Lung (tissue), 12 donors: ENCODE measurements around the gene PAPSS2. TPM values are rescaled to one million over a fixed set of nuclear protein-coding genes. Genes with fewer than 3 reads are reported as not detected.
A peak's percentile ranks its signal among the peaks of the same experiment; 100 is the strongest.

Experiments used
- ATAC-seq: fragments of 200-7000 bp; cut with Tn5 transposase; one replicate; pipeline ENCODE4 v1.9.1; 2020; ENCODE audit warnings: moderate number of reproducible peaks; ENCODE audit not compliant: insufficient read depth, low FRiP score
- DNase-seq, 3 donors: peaks; one replicate each; pipeline ENCODE4 v3.0.0-alpha.2; 2013 to 2017
- H3K27ac ChIP-seq, 2 donors: one replicate each; pipeline ENCODE4 v1.5.1; 2013; ENCODE audit warnings: mild to moderate bottlenecking in 2 of 2, moderate library complexity in 2 of 2, control low read depth in 1 of 2, inconsistent platforms in 1 of 2, low read depth in 1 of 2, low read length in 1 of 2
- H3K27me3 ChIP-seq, 3 donors: one replicate each; pipeline ENCODE4 v1.5.1; 2013; ENCODE audit warnings: low read length in 2 of 3; ENCODE audit not compliant: control insufficient read depth in 3 of 3, insufficient read depth in 3 of 3
- H3K36me3 ChIP-seq, 4 donors: one replicate each; pipeline ENCODE4 v1.5.1; 2013; ENCODE audit warnings: low read length in 4 of 4, mild to moderate bottlenecking in 1 of 4, moderate library complexity in 1 of 4; ENCODE audit not compliant: control insufficient read depth in 4 of 4, insufficient read depth in 4 of 4
- H3K4me1 ChIP-seq, 5 donors: one replicate each; pipeline ENCODE4 v1.5.1; 2013; ENCODE audit warnings: low read length in 5 of 5, mild to moderate bottlenecking in 2 of 5, moderate library complexity in 1 of 5; ENCODE audit not compliant: control insufficient read depth in 5 of 5, insufficient read depth in 5 of 5
- H3K4me3 ChIP-seq: one replicate; pipeline ENCODE4 v1.5.1; 2013; ENCODE audit warnings: mild to moderate bottlenecking, control low read depth, moderate library complexity
- H3K9ac ChIP-seq, 2 donors: one replicate each; pipeline ENCODE4 v1.5.1; 2013; ENCODE audit warnings: low read length in 2 of 2, control low read depth in 1 of 2; ENCODE audit not compliant: insufficient read depth in 1 of 2
- H3K9me3 ChIP-seq, 4 donors: one replicate each; pipeline ENCODE4 v1.5.1; 2013; ENCODE audit warnings: low read length in 3 of 4, mild to moderate bottlenecking in 1 of 4, moderate library complexity in 1 of 4; ENCODE audit not compliant: control insufficient read depth in 4 of 4, insufficient read depth in 3 of 4
- CTCF ChIP-seq: IDR thresholded peaks from 2 replicates; pipeline ENCODE4 v1.5.1; 2012; ENCODE audit warnings: mild to moderate bottlenecking; ENCODE audit errors: control extremely low read depth, extremely low read depth
- WGBS, 2 donors: extraction: QIAGEN DNeasy Blood & Tissue Kit; methylation state at CpG; one replicate each; pipeline ENCODE4 v1.1.7; 2013; 5-methylcytosine and 5-hydroxymethylcytosine counted together
- polyA plus RNA-seq, 2 donors: library from polyadenylated mRNA; stranded (reverse); fragments of 200-250 nt; gene quantifications; one replicate each; pipeline ENCODE4 v1.2.1, GENCODE V29; 2013
- total RNA-seq, 2 donors: library from RNA; depleted of rRNA in 1 of 2; stranded (reverse); fragments of >200 nt in 1 of 2; gene quantifications; one replicate each; pipeline ENCODE4 v1.2.1, GENCODE V29; 2014 to 2021
- donor health status: control.
- donor health status: control.
- donor health status: Bipolar disorder and iron deficiency.
- donor health status: healthy.
- donor health status: DM: yes; HTN: yes; CAD: no.

PAPSS2 gene
- total and polyA plus RNA-seq, 4 donors = 29.0 to 107 (median 81.1) TPM

GRCh38 chr10:87613751-87614150 is 45.9 kb upstream of the PAPSS2 start:
- Histone ChIP-seq H3K9me3 (peaks cover 0 to 3% (median 0%) of the 10 kb centered on the region in 4 donors), H3K27ac (no peak overlapping the region), H3K27me3 (no peaks in the 10 kb centered on the region), H3K4me3 (no peak overlapping the region), H3K36me3 (no peaks in the 10 kb centered on the region), H3K4me1 (peaks cover 0 to 3% (median under 1%) of the 10 kb centered on the region in 5 donors), H3K9ac (no peak overlapping the region)
- peak in 2 of 3 donors; percentile 14 to 64 for DNase-seq
- TF ChIP-seq CTCF = no peak
- ATAC-seq = no peak
- WGBS, 2 donors = 87 to 90% methylated on average over 2 of the region's 2 CpGs

DNA sequence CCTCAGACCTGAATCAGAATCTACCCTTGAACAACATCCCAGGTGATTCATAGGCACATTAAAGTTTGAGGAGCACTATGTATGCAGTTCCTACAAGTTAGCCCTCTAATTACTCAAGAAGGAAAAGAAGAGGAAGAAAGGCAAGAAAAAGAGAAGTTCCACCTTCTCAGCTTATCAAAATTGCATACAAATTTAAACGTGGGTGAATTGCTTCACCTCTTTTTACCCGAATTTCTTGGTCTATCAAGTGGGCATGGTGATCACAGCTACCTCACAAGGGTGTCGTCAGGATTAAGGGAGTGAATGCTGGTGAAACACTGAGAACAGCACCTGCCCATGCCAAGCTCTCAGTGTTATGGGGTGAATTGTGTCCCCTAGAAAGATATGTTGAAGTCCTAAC is 43.8 kb upstream of the PAPSS2 start:
- peaks cover 0 to 3% (median 0%) of the 10 kb centered on the region in 5 donors for H3K4me1 ChIP-seq
- WGBS, 2 donors = 45 to 52% methylated on average over 3 of the region's 3 CpGs
- no peak overlapping the region for H3K27ac ChIP-seq
- H3K27me3 ChIP-seq = no peaks in the 10 kb centered on the region
- H3K9ac ChIP-seq = no peak overlapping the region
- ATAC-seq = no peak
- DNase-seq = no peak
- no peak overlapping the region for H3K4me3 ChIP-seq
- H3K36me3 ChIP-seq = no peaks in the 10 kb centered on the region
- no peak for TF ChIP-seq CTCF
- peaks cover 0 to 3% (median 0%) of the 10 kb centered on the region in 4 donors for H3K9me3 ChIP-seq

DNA sequence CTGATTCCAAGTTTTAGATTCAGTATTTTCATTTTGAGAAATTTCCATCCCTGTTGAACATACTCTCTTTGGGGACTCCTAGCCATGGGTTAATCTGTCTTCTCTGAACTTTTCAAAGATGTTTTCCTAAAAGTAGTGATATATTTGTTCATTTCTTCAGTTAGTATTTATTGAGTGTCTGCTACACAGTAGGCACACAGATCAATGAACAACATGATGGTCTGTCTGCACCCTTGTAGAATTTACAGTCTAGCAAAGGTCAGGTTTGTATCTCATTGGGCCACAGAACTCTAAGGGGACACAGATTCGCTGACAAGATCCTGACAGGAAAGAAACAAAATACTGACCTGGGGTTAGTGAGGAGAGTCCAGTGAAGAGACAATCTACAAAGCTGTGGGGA is 42.2 kb upstream of the PAPSS2 start:
- ATAC-seq = no peak
- TF ChIP-seq CTCF = no peak
- Histone ChIP-seq H3K9ac (no peak overlapping the region), H3K4me1 (peaks cover 0 to 3% (median 0%) of the 10 kb centered on the region in 5 donors), H3K36me3 (no peaks in the 10 kb centered on the region), H3K27ac (no peak overlapping the region), H3K27me3 (no peaks in the 10 kb centered on the region), H3K9me3 (no peaks in the 10 kb centered on the region), H3K4me3 (no peak overlapping the region)
- WGBS, 2 donors = 94 to 96% methylated on average over 1 of the region's 1 CpG
- no peak for DNase-seq
